Cortex of kidney (tissue), 1 donor: ENCODE data around the gene CRYBB2.
"Not testable (repeated sequence)": the region's sequence is repeated elsewhere in the genome, so short reads cannot be mapped to it uniquely, and the experiment has no call there.

Experiments
- DNase-seq: peaks from one replicate; lab custom pipeline; 2025; lab: John Stamatoyannopoulos, UW

CRYBB2 gene, protein sequence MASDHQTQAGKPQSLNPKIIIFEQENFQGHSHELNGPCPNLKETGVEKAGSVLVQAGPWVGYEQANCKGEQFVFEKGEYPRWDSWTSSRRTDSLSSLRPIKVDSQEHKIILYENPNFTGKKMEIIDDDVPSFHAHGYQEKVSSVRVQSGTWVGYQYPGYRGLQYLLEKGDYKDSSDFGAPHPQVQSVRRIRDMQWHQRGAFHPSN

DNA sequence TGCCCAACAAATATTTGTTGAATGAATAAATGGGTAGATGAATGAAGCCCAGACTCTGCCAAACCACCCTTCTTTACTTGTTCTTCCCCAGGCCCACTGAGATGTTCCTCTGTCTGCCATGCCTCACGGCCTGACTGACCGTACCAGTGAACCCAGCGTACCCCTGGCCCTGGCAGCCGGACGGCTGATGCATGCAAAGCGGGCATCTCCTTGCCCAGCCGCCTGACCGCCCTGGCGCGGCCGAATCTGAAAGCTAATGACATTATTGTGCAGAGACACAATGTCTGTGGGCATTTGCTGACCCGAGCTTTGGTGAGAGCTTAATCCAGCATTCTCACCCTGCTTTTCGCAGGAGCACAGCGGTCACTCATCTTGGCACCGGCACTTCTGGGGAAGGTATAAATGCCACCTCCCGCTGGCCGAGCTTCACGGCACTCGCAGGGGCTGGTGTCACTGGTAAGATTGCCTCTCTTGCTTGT lies at the start of gene CRYBB2:
CRYBB2 (plus strand) TSS at position 429 of the 479 bp plus-strand sequence. CDS start 1,791 bp downstream, outside the sequence.
- no peak for DNase-seq

DNA sequence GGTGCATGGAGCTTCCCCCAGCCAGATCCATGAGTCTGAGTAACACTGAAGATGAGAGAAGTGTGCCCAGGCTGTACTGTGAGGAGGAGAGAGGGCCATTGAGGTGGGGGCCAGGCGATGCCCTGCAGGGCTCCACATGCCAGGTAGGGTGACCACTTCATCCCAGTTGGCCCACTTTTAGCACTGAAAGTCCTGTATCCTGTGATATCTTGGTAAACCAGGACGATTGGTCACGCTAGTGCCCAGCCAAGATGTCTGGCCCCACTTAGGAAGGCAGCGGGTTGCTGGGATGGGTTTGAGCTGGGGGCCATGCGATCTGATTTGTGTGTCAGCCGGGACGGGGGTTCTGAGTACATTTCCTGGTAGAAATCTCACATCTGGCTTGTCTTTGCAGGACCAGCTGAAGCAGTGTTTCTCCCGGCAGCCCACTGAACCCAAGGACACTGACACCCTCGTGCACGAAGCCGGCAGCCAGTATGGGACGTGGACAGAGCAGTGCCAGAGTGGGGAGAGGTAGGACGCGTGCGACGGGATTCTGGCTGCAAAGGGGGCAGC lies 48.9 kb upstream of the CRYBB2 start:
- DNase-seq, result no peak

DNA sequence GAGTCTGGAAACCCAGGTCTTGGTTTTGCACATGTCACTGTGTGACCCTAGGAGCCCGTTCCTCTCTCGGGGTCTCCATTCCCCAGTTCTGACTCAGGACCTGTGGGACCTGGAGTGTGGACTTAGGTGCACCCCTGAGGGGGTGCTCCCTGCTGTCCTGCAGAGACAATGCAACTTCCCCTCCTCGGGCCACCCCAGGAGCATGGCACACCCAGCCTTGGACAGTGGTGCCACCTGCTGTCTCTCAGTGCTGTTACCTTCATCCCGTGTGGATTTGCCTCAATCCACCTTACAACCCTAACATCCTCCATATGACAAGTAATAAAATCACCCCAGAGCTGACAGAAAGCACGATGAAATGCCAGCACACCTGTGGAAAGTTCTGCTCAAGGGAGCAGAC lies 47.3 kb upstream of the CRYBB2 start:
- DNase-seq, result no peak

DNA sequence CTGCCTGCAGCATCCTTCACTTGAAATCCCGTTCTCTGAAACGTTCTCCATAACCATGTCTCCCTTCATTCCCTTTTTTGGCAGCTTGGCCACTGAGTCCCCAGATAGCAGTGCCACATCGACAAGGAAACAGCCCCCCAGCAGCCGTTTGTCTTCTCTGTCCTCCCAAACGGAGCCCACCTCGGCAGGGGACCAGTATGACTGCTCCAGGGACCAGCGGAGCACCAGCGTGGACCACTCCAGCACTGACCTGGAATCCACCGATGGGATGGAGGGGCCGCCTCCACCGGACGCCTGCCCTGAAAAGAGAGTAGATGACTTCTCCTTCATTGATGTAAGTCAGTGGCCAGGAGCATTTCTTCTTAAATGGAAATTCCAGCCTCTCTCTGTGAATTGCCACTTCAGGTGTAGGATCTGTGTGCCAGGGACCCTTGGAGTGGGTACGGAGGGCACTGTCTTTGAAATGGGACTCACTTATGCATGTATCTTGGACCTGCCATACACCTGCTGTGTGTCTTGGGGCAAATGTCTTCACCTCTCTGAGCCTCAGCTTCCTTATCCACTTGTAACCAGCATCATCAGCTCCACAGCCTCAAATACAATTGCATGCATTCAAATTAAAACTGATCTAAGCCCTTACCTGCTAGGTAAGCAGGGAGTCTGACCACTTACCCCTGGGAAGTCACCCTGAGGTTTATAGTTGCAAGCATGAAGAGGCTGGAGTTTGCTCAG lies 45.1 kb upstream of the CRYBB2 start:
- DNase-seq, result no peak

DNA sequence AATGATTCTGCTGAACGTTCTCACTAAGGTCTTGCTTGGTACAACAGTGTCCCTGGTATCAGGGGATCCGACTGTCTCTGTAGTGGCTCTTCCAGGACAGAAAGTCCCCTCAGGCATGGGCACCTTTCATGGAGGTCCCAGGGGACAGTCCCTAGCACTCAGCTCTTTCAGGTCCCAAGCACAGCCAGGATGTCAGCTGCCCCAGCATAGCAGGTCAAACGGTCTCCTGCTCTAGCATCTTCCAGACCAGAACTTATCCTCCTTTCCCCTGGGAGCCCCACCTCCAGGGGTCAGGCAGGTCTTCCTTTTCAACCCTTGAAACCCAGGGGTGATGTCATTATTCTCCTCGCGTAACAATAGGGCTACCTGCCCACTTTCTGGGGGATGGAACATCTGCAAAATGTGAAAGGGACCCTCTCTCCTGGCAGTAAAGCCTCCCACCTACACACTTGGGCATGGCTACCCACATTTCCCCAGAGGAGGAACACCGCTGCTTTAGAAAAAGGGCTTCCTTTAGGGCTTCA lies 44.5 kb upstream of the CRYBB2 start:
- DNase-seq, result no peak

DNA sequence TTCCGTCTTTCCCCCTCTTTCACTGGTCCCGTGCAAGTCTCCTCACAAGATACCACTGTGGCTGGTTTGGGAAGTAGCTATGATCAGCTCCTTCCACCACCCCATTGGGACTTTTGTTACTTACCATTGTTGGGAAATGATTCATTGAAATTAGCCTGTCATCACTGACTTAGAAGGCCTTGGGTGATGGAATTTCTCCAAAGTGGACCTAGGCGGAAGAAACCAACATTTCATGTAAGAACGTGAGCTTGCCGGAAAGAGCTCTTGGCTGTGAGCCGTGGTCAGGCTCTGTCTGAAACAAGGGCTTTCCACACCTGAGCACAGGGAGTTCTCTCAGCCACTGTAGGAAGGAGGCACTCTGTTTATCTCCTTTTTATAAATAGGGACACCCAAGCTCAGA lies 43.3 kb upstream of the CRYBB2 start:
- no peak for DNase-seq

DNA sequence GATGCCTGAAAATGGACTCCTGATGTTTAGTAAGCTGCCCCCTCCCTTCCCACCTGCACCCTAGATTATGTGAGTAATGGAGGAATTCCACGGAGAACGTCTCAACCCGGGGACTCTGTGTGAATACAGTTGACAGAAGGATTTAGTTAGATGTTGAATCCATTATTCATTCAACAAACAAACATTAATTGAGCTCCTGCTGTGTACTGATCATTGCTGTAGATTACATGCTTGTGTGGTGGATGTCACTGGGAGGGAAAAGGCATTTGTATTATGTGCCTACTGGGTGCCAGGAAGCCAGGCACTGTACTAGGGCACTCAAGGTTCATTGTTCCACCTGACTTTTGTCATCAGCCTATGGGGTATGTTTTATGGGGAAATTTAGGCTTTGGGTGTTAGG lies 42.6 kb upstream of the CRYBB2 start:
- DNase-seq, result no peak

DNA sequence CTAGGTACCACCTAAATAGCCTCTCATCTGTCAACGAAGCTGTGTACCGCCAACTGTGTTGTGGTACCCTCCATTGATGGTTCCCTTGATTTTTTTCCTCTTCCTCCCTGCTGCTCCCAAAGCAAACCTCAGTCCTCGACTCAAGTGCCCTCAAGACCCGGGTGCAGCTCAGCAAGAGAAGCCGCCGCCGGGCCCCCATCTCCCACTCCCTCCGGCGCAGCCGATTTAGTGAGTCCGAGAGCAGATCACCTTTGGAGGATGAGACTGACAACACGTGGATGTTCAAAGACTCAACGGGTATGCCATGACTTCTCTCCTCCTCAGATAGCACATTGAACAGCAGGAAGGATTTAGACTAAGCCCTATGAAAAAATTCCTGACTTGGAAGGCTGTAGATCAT lies 42.2 kb upstream of the CRYBB2 start:
- DNase-seq, result no peak

DNA sequence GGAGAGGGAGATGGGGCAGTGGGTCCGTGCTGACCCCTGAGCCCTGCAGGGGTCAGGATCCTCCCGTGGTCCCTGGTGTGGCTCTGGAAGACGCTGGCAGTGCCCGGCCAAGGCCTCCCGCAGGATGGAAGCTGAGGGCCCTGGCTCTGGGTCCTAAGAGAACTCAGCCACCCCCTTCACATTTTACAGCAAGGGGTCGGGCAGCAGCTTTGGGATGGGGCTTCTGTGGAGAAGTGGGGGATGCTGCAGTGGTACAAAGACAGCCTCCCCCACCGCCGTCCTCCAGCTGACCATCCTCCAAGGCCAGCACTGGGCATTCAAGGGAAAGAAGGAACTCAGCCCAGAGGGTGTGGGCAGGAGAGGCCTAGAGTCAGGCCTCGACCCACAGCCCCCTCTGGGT lies 41.5 kb upstream of the CRYBB2 start:
- no peak for DNase-seq

DNA sequence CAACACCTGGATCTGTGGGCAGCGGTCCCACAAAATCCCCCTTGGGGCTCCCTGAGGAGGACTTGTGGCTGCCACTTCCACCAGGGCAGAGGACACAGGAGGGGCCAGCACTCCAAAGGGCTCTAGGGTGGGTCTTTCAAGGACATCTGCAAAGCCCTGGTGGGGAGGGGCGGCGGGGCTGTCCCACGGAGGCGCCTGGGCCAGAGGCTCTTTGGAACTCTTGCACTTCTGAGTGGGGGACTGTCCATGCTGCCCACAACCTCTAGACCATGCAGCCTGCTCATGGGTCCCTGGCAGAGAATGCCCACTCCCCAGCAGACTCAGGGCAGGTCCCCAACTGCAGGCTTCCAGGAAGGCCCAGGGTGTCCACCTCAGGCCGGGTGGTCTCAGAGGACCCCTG lies 41.1 kb upstream of the CRYBB2 start:
- DNase-seq, result not testable (repeated sequence)

DNA sequence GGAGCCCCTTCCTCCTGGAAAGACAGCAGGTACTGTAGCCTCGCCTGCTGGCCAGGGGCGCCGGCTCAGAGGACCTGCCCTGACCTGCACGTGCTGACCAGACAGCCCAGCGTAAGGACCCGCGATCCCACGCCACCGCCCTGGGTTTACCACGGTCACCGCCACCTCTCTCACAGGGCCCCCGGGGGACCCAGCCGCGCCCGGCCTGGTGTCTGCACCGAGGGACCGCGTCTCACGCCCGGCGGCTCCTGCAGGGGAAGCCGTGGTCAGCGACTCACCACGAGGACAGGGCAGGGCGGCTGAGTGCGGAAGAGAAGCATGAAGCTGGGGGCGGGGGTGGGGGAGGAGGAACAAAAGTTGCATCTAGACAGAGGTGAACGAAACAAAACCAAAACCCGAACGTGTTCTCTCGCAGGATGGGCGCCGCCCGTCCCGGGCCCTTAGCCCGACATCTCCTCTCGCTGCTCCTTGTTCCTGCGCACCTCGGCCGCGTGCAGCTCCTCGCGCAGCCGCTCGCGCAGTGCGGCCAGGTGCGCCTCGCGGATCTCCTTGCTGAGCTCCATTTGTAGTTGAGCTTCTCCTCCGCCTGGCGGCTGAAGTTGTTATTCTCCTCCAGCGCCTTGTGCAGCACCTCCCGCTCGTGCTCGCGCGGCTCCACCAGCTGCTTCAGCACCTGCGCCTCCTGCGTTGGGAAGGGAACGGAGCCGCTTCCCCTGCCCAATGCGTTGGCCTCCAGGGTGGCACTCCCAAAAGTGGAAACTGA lies 40.4 kb upstream of the CRYBB2 start:
- not testable (repeated sequence) for DNase-seq

DNA sequence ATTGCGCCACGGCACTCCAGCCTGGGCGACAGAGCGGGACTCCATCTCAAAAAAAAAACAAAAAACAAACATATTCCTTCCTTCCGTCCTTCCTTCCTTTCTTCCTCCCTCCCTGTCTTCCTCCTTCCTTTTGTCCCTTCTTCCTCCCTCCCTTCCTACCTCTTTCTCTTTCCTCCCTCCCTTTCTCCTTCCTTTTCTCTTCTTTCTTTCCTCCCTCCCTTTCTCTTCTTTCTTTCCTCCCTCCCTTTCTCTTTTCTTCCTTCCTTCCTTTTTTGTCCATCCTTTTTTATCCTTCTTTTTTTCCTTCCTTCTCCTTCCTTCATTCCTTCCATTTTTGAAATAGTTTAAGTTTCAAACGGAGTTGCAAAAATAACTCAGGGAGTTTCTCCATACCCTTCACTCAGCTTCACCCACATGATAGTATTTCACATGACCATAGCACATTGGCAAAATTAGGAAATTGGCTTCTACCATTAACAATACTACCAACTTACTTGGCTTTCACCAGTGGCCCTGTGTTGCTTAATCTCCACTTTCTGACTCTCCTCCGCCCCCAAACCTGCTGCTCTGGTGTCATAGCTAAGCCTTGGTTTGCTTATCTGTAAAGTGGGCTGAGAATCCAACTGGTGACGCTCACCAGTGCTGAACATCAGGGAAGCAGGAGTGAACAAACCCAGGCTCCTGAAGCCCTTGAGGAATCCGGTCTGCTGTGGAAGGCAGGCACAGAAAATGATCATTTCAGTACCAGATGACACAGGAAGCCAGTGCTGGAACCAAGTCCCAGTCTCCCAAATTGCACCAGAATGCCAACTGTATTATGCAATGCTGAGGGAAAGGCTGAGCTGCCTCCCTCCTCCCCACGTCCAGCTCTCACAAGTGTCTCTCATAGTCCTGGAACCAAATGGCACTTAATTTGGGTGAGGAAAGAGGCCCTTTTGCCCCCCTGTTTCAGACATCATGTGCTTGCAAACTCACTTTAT lies 37.0 kb upstream of the CRYBB2 start:
- no peak for DNase-seq

DNA sequence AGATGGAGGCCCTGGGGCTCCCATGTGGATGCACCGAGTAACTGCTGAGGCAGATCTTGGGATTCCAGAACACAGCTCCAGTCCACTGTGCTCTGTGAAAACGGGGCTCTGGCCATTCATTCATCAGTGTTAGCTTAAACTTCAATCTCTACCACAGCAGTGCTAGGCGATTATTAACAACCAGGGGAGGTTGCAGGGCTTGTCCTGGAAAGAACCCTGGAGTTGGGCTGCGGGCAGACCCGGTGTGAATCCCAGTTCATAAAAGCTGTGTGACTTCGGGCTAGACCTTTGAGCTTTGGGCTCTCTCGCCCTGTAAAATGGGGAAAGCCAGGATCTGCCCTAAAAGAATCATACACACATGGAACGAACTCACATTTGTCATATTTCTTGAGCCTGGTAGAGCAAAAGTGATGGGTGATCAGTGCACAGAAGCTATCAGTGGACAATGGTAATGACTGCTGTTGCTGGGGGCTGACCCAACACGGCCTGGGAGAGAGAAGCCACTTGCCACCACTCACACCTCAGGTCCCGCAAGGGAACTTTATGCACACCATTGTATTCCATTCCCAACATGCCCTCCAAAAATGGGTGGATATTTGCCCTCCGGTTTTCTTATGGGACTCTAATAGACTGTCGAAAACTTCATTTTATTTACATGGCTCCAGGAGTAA lies 35.4 kb upstream of the CRYBB2 start:
- no peak for DNase-seq

DNA sequence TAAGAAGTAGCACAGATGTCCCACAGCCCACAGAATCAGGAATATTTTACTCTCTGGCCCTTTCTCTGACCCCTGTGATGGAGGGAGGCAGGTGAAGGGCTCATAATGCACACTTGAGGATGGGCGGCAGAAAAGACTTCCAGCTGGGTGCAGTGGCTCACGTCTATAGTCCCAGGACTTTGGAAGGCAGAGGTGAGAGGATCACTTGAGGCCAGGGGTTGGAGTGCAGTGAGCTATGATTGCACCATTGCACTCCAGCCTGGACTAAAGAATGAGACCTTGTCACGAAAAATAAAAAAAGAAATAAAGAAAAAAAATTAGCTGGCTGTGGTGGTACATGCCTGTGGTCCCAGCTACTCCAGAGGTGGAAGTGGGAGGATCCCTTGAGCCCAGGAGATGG lies 33.3 kb upstream of the CRYBB2 start:
- no peak for DNase-seq

DNA sequence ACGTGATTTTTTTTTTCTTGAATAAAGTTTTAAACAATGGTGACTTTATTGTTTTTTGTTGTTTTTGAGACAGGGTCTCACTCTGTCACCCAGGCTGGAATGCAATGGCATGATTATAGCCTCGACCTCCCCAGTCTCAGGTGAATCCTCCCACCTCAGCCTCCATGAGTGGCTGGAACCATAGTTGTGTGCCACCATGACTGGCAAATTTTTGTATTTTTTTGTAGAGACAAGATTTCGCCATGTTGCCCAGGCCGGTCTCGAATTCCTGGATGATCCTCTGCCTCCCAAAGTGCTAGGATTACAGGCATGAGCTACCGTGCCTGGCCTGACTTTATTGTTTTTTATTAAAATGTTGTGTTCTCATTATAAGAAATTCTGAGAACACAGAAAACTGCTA lies 32.0 kb upstream of the CRYBB2 start:
- no peak for DNase-seq

DNA sequence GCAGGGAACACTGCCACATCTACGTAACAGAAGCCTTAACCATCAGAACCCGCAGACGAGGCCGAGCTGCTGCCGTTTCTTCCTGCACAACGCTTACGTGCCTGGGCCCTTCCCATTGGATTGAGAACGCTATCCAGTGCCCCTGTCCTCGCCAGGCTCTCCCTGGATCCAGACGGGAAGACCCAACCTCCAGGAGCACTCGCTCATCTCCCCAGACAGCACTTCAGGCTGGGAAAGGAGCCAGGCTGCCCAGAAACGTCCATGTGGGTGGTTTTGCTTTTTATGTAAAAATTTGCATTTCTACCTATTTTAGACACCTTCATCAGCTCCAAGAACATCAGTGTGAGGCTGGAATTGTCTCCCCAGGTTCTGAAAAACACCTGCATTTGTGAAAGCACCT lies 27.0 kb upstream of the CRYBB2 start:
- DNase-seq, result no peak

DNA sequence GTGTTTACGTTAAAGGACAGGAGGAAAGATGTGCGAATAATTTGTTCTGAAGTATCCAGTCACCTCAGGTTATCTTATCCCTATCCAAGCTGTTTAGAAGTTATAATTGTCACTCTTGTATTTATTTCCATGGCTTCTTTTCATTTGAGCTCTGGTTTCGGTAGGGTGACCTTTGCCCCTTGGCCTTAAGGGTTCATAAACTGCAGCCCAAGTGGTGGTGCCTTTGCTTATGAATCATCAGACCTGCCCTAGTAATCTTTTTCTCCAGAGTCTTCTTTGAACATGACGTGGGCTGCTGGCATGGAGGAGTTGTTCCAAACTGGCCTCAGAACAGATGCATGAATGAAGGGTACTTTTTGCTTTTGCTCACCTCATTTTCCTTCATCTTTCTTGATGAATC lies 26.3 kb upstream of the CRYBB2 start:
- DNase-seq, result no peak

DNA sequence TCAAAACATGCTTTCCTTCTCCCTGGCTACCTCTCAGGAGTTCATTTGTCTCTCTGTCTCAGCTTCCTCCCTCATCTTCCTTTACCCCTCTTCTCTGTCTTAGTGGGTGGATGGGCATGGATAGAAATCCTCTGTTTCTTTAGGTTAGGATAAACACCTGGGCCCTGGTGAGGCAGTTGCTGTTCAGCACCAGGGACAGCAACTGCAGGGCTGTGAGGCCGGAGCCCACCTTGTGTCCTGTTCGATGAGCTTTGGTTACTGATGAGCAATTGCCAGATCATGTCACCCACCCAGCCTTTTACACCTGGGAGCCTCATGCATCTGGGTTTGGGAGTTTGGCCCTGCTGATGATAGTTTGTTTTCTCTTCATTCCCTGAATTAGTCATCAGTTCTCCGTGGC lies 25.9 kb upstream of the CRYBB2 start:
- DNase-seq, result no peak

DNA sequence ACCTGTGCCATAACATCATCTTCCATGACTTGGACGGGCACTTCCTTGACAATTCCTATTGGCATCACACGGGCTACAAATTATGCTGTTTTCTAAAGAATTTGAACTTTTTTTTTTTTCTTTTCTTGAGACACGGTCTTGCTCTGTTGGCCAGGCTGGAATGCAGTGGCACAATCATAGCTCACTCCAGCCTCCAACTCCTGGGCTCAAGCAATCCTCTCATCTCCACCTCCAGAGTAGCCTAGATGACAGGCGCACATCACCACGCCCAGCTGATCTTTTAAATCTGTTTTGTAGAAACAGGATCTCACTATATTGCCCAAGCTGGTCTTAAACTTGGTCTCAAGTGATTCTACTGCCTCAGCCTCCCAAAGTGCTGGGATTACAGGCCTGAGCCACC lies 23.1 kb upstream of the CRYBB2 start:
- no peak for DNase-seq

DNA sequence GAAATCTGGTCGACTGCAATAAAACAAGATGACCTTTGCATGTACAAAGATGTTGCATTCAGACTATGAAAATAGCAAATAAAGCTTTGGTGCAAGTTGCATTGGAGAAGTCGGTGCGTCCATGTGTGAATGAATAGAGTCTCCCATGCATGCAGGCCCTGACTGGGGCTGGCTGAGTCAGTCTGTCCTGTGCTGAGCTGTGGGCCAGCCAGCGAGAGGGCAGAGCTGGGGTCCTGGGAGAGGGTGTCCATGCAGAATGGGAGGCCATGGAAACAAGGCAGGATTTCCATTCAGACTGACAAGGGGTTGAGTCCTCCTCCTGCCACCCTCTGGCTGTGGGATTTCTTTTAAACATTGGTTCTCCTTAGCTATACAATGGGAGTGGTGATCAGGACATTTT lies 22.1 kb upstream of the CRYBB2 start:
- no peak for DNase-seq
